NCI-H1930 (cell line): ENCODE results near the gene PGBD1.
"Not testable (repeated sequence)": the region's sequence is repeated elsewhere in the genome, so short reads cannot be mapped to it uniquely, and the experiment has no call there.

Experiments used
- DNase-seq, 2 experiments: peaks; one replicate each; lab custom pipeline; 2025; lab: John Stamatoyannopoulos, UW

The PGBD1 gene

DNA sequence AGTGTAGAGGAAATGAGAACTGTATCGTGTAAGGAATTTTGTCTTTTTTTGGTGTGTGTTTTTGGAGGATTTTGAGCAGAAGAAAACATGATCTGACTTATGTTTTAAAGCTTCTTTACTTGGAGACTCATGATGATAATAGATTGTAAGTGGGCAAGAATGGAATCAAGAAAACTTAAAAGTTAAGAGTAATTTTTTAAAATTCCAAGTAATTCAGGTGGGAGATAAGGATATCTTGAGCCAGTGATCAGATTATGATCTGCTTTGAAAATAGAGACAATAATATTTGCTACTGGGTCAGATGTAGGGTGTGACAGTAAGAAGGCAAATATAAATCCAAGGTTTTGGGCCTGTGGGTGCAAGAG lies 13.7 kb upstream of the PGBD1 start:
- DNase-seq: no peak

- no peak for DNase-seq
These were observed 11.9 kb upstream of the PGBD1 start for GRCh38 chr6:28269492-28269891.

DNA sequence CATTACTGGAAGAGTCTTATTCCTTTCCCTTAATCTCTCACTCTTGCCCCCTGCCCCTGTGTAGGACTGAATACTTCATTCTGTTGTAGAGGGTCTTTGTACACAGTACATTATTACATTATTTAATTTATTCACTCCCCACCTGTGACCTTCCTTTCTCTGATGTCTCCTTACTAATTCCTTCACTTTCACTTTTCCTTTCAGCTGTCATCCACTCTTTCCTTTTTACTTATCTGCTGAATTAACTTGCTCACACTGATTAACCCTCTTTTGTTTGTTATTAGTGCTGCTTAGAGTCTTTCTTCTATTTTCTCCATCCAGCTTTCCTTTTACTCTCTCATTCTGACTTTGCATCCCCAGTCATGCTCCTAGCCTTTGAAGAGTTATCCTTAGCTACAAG lies 6.5 kb upstream of the PGBD1 start:
- DNase-seq: no peak

DNA sequence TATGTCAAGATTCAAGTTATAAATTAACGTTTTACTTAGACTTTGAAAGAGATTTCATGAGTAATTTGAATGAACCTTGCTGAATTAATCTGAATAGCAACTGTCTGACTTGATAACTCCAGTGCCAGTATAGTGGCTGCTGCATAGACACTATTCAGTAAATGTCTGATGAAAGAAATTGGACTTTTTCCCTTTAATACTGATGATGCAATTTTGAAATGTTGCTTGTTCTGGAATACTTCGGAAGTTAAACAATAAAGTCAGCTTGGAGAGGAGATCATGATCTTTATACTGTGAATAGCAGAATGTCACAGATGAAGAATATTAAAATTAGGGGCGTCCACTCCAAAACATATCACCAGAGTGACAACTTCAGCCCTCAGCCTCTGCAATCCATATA lies 3.6 kb upstream of the PGBD1 start:
- no peak for DNase-seq

DNA sequence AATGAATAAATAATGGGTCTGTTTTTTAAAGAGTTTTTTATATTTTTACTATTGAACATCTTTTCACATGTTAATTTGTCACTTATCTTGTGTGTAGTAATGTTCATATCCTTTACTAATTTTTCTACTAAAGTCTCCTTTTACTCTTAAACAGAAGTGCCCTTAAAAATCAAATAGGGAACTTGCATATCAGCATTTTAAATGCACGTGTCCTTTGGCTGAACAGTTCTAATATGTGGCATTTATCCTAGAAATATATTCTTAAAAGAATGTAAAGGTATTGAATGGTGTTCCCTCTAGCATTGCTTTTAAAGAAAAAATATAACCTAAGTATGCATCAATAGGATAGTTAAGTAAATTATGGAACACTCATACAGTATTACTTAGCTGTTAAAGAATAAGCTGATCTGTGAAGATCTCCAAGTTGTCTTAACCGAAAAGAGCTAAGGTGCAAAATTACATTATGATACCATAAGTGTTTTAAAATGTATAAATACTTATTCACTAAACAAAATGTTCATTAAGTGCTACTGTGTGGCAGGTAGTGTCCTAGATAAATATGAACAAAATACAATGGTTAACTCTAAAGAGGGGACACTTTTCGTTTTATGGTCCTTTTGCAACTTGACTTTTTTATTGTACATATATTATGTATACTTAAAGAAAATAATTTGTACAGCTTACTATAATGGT lies 631 bp upstream of the PGBD1 start:
- no peak for DNase-seq

DNA sequence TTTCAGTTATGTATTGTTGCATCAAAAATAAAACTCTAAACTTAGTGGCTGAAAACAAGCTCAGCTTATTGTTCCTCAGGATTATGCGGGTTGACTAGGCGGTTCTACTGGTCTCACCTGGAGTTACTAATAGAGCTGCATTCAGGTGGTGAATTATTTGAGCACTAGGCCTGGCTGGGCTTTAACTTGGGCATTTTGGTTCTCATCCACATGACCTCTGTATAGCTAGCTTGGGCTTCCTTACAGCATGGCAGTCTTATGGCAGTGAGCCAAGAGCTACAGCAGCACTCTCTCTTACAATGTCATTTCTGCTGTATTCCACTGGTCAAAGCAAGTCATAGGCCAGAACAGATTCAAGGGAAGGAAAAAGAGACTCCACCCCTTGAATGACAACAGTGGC lies 1.6 kb downstream of the PGBD1 start:
- no peak for DNase-seq

- DNase-seq: no peak
These were observed 10.2 kb downstream of the PGBD1 start for GRCh38 chr6:28291573-28291972.

DNA sequence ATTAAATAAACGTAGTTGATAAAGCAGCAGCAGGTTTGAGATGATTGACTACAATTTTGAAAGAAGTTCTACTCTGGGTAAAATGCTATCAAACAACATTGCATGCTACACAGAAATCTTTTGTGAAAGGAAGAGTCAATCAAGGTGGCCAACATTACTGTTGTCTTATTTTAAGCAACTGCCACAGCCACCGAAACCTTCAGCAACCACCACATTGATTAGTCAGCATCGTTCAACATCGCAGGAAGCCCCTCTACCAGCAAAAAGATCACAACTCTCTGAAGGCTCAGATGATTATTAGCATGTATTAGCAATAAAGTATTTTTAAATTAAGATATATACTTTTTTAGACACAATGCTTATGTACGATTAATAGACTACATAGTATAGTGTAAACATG lies 14.0 kb downstream of the PGBD1 start:
- DNase-seq: no peak

- no peak for DNase-seq
These were observed 15.2 kb downstream of the PGBD1 start for GRCh38 chr6:28296520-28297060.

DNA sequence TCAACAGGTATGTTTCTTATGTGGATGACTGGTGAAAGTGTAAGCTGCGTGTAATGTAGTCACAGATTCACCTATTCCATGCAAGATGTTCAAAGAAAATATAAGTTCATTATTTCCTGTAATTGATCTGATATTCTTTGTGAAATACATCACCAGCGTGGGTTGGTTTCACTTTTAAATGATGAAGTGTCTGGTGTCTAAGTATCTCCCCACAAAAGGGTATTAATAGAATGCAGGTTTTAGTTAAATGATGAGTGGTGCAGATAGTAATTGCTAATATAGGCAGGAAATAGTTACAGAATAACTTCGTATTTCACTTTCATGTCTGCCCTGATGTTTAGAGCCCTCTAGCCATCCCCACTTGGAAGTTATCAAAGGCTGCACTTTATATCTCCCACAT lies 22.2 kb downstream of the PGBD1 start:
- DNase-seq: no peak

GRCh38 chr6:28306363-28306762 lies 25.0 kb downstream of the PGBD1 start:
- not testable (repeated sequence) for DNase-seq

- no peak for DNase-seq
These were observed 29.9 kb downstream of the PGBD1 start for GRCh38 chr6:28311139-28311823.

- no peak for DNase-seq
These were observed 31.6 kb downstream of the PGBD1 start for GRCh38 chr6:28312939-28313338.

- DNase-seq: no peak
These were observed 34.3 kb downstream of the PGBD1 start for GRCh38 chr6:28315628-28316027.

GRCh38 chr6:28317866-28318265 lies 36.5 kb downstream of the PGBD1 start:
- not testable (repeated sequence) for DNase-seq

DNA sequence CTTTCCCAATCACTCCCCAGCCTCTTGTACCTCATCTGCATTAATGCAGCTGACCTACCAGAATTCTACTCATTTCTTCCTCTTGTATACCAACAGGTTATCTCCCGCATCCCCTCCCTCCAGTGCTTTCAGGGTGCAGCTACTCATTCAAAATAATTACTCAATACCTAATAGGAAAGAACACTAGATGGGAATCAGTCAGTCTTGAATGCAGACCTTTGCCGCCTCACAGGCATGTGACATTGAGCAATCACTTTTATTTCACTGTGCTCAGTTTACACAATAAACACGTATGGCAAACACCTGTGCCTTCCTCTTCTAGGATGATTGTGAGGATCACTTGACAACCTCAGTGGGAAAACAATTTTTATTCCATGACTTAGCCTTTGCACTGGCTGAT lies 41.3 kb downstream of the PGBD1 start:
- no peak for DNase-seq

GRCh38 chr6:28323813-28324424 lies 42.5 kb downstream of the PGBD1 start:
- DNase-seq: no peak

- DNase-seq: no peak
These were observed 45.1 kb downstream of the PGBD1 start for GRCh38 chr6:28326371-28326948.

DNA sequence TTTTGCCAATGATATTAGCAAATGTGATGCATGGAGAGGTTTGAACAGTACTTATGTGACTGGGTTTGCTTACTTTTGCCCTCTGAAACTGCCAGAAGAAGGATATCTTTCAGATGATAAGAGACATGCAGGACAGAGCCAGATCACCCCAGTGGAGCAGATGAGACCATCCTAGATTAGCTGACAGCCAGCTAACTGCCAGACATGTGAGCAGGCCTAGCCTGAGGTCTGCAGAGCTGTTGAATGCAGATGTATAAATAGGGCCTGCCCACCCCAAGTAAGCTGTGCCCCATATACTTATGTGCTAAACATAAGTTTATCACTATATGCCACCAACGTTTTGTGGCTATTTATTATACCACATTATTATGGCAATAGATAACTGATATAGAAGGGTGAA lies 48.7 kb downstream of the PGBD1 start:
- no peak for DNase-seq

GRCh38 chr6:28333047-28333446 lies 51.7 kb downstream of the PGBD1 start:
- no peak for DNase-seq

- no peak for DNase-seq
These were observed 52.2 kb downstream of the PGBD1 start for GRCh38 chr6:28333599-28334018.

DNA sequence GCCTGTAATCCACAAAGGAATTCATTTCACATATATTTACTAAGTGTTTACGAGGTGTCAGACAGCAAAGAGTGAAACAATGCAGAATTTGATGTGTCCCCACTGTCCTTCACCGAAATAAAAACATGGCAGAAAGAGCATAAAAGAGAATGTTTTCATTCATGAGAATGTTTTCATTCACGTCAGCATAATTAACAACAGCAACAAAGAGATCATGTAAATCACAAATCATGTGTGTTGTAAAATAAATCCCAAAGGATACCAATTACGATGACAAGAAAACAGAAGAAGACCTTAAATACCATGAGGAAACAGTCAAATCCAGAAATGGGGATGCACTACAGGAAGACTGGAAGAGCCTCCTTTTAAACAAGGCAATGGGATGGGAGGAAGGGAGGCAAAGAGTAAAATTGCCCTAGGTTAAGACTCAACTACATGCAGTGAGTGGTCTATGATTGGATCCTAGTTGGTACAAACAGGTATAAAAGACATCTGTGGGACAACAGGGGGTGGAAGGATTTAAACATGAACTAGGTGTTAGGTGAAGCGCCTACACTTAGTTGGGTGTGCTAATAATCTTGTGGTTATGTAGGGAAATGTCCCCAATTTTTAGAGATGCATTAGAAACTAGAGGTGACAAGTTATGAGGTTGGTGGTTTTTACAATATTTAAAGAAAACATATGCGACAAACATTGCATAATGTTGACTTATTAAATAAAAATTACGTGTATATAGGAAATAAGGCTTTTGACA lies 53.1 kb downstream of the PGBD1 start:
- no peak for DNase-seq
